Endothelial cell of umbilical vein (primary cell): ENCODE measurements around the gene ZFP57. TPM values are rescaled to one million over a fixed set of nuclear protein-coding genes. Genes with fewer than 3 reads are reported as not detected.

ENCODE experiments used
- BruUV-seq: library from RNA; stranded (reverse); fragments of 400-500 nt; replicated peaks from 2 replicates; lab custom pipeline; 2021; lab: Mats Ljungman, UMichigan
- CTCF ChIA-PET: fragments of 300-600, 350-600 bp; sonication (Branson Sonifier 250); formaldehyde crosslinking; loops from one replicate; lab custom pipeline; 2021; ENCODE audit warnings: antibody characterized with exemption, inconsistent platforms; lab: Charles Lee
- POLR2A ChIA-PET: fragments of 300-600, 350-600 bp; sonication (Branson Sonifier 250); formaldehyde crosslinking; loops from one replicate; lab custom pipeline; 2021; ENCODE audit warnings: antibody characterized with exemption, inconsistent platforms; lab: Charles Lee
- DNase-seq: peaks from one replicate; pipeline ENCODE4 v3.0.0-alpha.2; 2011; ENCODE audit warnings: low read depth, low spot score
- FAIRE-seq: peaks from 2 replicates; lab custom pipeline; 2011; peaks lifted over from hg19 to GRCh38; lab: Jason Lieb, UNC
- H2AFZ ChIP-seq: 2 replicates; pipeline ENCODE4 v1.6.0; 2012; ENCODE audit warnings: low read depth, low read length, control low read depth, inconsistent platforms
- H3K27ac ChIP-seq: 2 replicates; pipeline ENCODE4 v1.5.1; 2011; ENCODE audit warnings: low read depth, mild to moderate bottlenecking, control low read depth, low read length, moderate library complexity; ENCODE audit not compliant: insufficient read depth
- H3K27me3 ChIP-seq, 2 experiments: 2 replicates each; pipeline versions ENCODE4 v1.6.0 to v1.6.1; 2011; ENCODE audit warnings: low read length in 2 of 2, mixed read lengths in 1 of 2; ENCODE audit not compliant: control insufficient read depth in 2 of 2, insufficient read depth in 2 of 2
- H3K36me3 ChIP-seq, 2 experiments: 2 replicates in 1 of 2; 3 replicates in 1 of 2; pipeline ENCODE4 v1.5.1; 2011; ENCODE audit warnings: low read length in 2 of 2, mild to moderate bottlenecking in 1 of 2, moderate library complexity in 1 of 2; ENCODE audit not compliant: control insufficient read depth in 2 of 2, insufficient read depth in 2 of 2; ENCODE audit errors: extremely low read depth in 1 of 2
- H3K4me1 ChIP-seq: 3 replicates; pipeline ENCODE4 v1.5.1; 2011; ENCODE audit warnings: mild to moderate bottlenecking, low read length; ENCODE audit not compliant: control insufficient read depth, insufficient read depth; ENCODE audit errors: extremely low read depth
- H3K4me2 ChIP-seq: 2 replicates; pipeline ENCODE4 v1.6.1; 2011; ENCODE audit warnings: low read length, control low read depth, mixed read lengths; ENCODE audit not compliant: insufficient read depth
- H3K4me3 ChIP-seq, 3 experiments: fragments of 200-600 bp in 1 of 3; sonication (generic), shearing (Covaris generic) in 1 of 3; replicated peaks in 1 of 3; 2 replicates each; pipeline ENCODE4 v1.5.1; 2011 to 2016; ENCODE audit warnings: control low read depth in 3 of 3, low read length in 3 of 3, mild to moderate bottlenecking in 2 of 3, inconsistent platforms in 1 of 3, low read depth in 1 of 3, moderate library complexity in 1 of 3; ENCODE audit not compliant: insufficient read depth in 1 of 3
- H3K79me2 ChIP-seq: 2 replicates; pipeline ENCODE4 v1.6.0; 2012; ENCODE audit warnings: low read length, inconsistent platforms; ENCODE audit not compliant: control insufficient read depth, insufficient read depth
- H3K9ac ChIP-seq: replicated peaks from 2 replicates; pipeline ENCODE3; 2011; ENCODE audit warnings: low read length, control low read depth; ENCODE audit not compliant: insufficient read depth; ENCODE audit errors: extremely low read depth
- H3K9me1 ChIP-seq: replicated peaks from 3 replicates; pipeline ENCODE4 v1.6.0; 2011; ENCODE audit warnings: mild to moderate bottlenecking, low read length; ENCODE audit not compliant: control insufficient read depth, insufficient read depth; ENCODE audit errors: extremely low read depth
- H3K9me3 ChIP-seq: replicated peaks from 2 replicates; pipeline ENCODE4 v1.5.1; 2012; ENCODE audit warnings: low read length, inconsistent platforms; ENCODE audit not compliant: control insufficient read depth, insufficient read depth
- H4K20me1 ChIP-seq: replicated peaks from 2 replicates; pipeline ENCODE3; 2011; ENCODE audit warnings: mild to moderate bottlenecking, low read length; ENCODE audit not compliant: control insufficient read depth, insufficient read depth; ENCODE audit errors: extremely low read depth
- CTCF ChIP-seq, 2 donors: IDR thresholded peaks; 1 replicate in 1 of 2; 2 replicates in 1 of 2; pipeline ENCODE4 v1.5.1; 2011; ENCODE audit warnings: low read length in 2 of 2, mild to moderate bottlenecking in 2 of 2, moderate library complexity in 2 of 2, control low read depth in 1 of 2, inconsistent platforms in 1 of 2, low read depth in 1 of 2; ENCODE audit not compliant: insufficient read depth in 1 of 2; ENCODE audit errors: extremely low read depth in 1 of 2
- EZH2 ChIP-seq: IDR thresholded peaks from 2 replicates; pipeline ENCODE4 v1.6.1; 2012; ENCODE audit warnings: borderline replicate concordance, low read depth, mild to moderate bottlenecking, moderate library complexity, low read length, inconsistent platforms; ENCODE audit not compliant: severe bottlenecking
- FOS ChIP-seq: IDR thresholded peaks from 2 replicates; pipeline ENCODE4 v1.6.1; 2011; ENCODE audit warnings: mild to moderate bottlenecking, low read length, moderate library complexity, borderline replicate concordance; ENCODE audit not compliant: insufficient read depth
- JUN ChIP-seq: IDR thresholded peaks from 2 replicates; pipeline ENCODE4 v1.6.1; 2011; ENCODE audit warnings: borderline replicate concordance, low read depth; ENCODE audit not compliant: insufficient read length, insufficient read depth
- MYC ChIP-seq: IDR thresholded peaks from one replicate; pipeline ENCODE4 v1.6.1; 2011; ENCODE audit warnings: mild to moderate bottlenecking, low read depth, low read length
- POLR2A ChIP-seq: IDR thresholded peaks from 2 replicates; pipeline ENCODE4 v1.6.1; 2012; ENCODE audit warnings: low read depth, mild to moderate bottlenecking, control low read depth, low read length
- dilution Hi-C: fragments of 300-500 bp; cut with MboI; formaldehyde crosslinking; loops from one replicate; pipeline ENCODE4 v1.15.0; 2019; ENCODE audit warnings: low sequenced_read_pairs; ENCODE audit not compliant: extremely low pct_ligation_motif_present
- intact Hi-C: fragments of 100-400 bp; cut with micrococcal nuclease; formaldehyde crosslinking; loops from one replicate; pipeline ENCODE4 v1.10.0; 2022
- polyA plus RNA-seq, 4 experiments: library from polyadenylated mRNA; depleted of rRNA in 3 of 4; stranded (reverse) in 3 of 4; unstranded in 1 of 4; fragments of >200 nt; gene quantifications; 2 replicates each; pipeline versions ENCODE4 v1.2.1 to v1.2.3, GENCODE V29; 2011 to 2012; ENCODE audit warnings: missing spikeins in 1 of 4
- total RNA-seq: library from RNA; stranded (reverse); gene quantifications from 2 replicates; pipeline ENCODE4 v1.2.3, GENCODE V29; 2021

ZFP57 gene
- total and polyA plus RNA-seq, 2 donors (not counting 3 experiments of a cell fraction or from before 2014, with no cell fraction given), result 0.07 TPM; not detected in 1

GRCh38 chr6:29653452-29654038 lies 27.4 kb downstream of the ZFP57 start:
- Histone ChIP-seq H3K27me3 (peaks cover 16 to 23% of the 10 kb centered on the region in 2 experiments), H3K79me2 (no peaks in the 10 kb centered on the region), H3K9ac (no peak overlapping the region), H3K4me1 (peaks cover 4% of the 10 kb centered on the region), H3K9me3 (no peaks in the 10 kb centered on the region), H2AFZ (no peak overlapping the region), H4K20me1 (no peaks in the 10 kb centered on the region), H3K4me3 (no peak overlapping the region), H3K36me3 (no peaks in the 10 kb centered on the region), H3K4me2 (no peak overlapping the region), H3K27ac (no peak overlapping the region), H3K9me1 (no peaks in the 10 kb centered on the region)
- TF ChIP-seq JUN (no peak), FOS (no peak), CTCF (IDR thresholded peaks at IDR 0.05; ENCODE audit: extremely low read depth in 1 of 2, insufficient read depth in 1 of 2, low read depth in 1 of 2, low read length in 2 of 2) (peak; percentile 57 to 68), MYC (no peak), EZH2 (no peak), POLR2A (no peak)
- ChIA-PET POLR2A (no interaction called here), CTCF (interaction anchor here (0.6 to 3.5 kb wide), 45 partner anchors 9 to 581 kb away, joined by 3 to 84 read pairs (median 6); partner anchors contain the start of genes GABBR1, POLR1H and ZFP57)
- intact Hi-C loops, result no loop called here
- dilution Hi-C loops, result no loop called here
- no TSS peak for BruUV-seq
- FAIRE-seq, result peak; percentile 77
- peak; percentile 66 for DNase-seq
